Adrenal gland (tissue), 5 donors: ENCODE data around the gene C10orf53.

Source experiments
- CTCF ChIP-seq, 6 experiments: fragments of 450-650 bp in 4 of 6; fragments of 200-600 bp in 2 of 6; sonication (generic) in 1 of 6; IDR thresholded peaks; 1 replicate in 5 of 6; 2 replicates in 1 of 6; pipeline versions ENCODE4 v1.5.1 to v1.8.0; 2016 to 2021; ENCODE audit warnings: antibody characterized with exemption in 6 of 6, mild to moderate bottlenecking in 2 of 6, moderate library complexity in 1 of 6
- POLR2A ChIP-seq, 2 donors: fragments of 450-650 bp; IDR thresholded peaks; one replicate each; pipeline ENCODE4 v1.6.1; 2017; ENCODE audit warnings: antibody characterized with exemption in 2 of 2, mild to moderate bottlenecking in 2 of 2, moderate library complexity in 1 of 2
- donor health status: DM: no; HTN: no; CAD: no.

GRCh38 chr10:49664006-49664841 is 15.2 kb upstream of the C10orf53 start:
- TF ChIP-seq CTCF (IDR thresholded peaks at IDR 0.05) (no peak), POLR2A (IDR thresholded peaks at IDR 0.05) (no peak)
